ENCODE results near the gene CCKAR. TPM values are rescaled to one million over a fixed set of nuclear protein-coding genes. Genes with fewer than 3 reads are reported as not detected.

Gene CCKAR
- total and polyA plus RNA-seq, 2 donors from 2014 or later: 0.22 TPM; not detected in 1

GRCh38 chr4:26457412-26457811 is 32.9 kb downstream of the CCKAR start:
- Histone ChIP-seq H3K4me3 (ENCODE audit: low read length in 3 of 3) (no peak overlapping the region), H3K27me3 (ENCODE audit: control insufficient read depth, insufficient read depth, low read length) (no peaks in the 10 kb centered on the region), H3K4me1 (ENCODE audit: control insufficient read depth in 2 of 3, insufficient read depth in 2 of 3, low read depth in 1 of 3, low read length in 3 of 3) (no peaks in the 10 kb centered on the region), H3K9me3 (ENCODE audit: control insufficient read depth in 2 of 3, insufficient read depth in 1 of 3, low read length in 3 of 3) (peaks cover 0 to 3% (median 0%) of the 10 kb centered on the region in 3 donors), H3K9ac (ENCODE audit: low read length in 3 of 3) (no peak overlapping the region), H3K27ac (ENCODE audit: low read depth in 2 of 2, low read length in 2 of 2) (no peak overlapping the region), H3K36me3 (ENCODE audit: control insufficient read depth in 2 of 3, insufficient read depth in 3 of 3, low read length in 3 of 3) (no peaks in the 10 kb centered on the region)
- no peak for DNase-seq
- no peak for FAIRE-seq
- TF ChIP-seq, protein P1, sequence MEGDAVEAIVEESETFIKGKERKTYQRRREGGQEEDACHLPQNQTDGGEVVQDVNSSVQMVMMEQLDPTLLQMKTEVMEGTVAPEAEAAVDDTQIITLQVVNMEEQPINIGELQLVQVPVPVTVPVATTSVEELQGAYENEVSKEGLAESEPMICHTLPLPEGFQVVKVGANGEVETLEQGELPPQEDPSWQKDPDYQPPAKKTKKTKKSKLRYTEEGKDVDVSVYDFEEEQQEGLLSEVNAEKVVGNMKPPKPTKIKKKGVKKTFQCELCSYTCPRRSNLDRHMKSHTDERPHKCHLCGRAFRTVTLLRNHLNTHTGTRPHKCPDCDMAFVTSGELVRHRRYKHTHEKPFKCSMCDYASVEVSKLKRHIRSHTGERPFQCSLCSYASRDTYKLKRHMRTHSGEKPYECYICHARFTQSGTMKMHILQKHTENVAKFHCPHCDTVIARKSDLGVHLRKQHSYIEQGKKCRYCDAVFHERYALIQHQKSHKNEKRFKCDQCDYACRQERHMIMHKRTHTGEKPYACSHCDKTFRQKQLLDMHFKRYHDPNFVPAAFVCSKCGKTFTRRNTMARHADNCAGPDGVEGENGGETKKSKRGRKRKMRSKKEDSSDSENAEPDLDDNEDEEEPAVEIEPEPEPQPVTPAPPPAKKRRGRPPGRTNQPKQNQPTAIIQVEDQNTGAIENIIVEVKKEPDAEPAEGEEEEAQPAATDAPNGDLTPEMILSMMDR (IDR thresholded peaks at IDR 0.05; ENCODE audit: borderline replicate concordance, extremely low read depth, insufficient read depth): no peak
- intact Hi-C loops (cut with DNase I): no loop called here

DNA sequence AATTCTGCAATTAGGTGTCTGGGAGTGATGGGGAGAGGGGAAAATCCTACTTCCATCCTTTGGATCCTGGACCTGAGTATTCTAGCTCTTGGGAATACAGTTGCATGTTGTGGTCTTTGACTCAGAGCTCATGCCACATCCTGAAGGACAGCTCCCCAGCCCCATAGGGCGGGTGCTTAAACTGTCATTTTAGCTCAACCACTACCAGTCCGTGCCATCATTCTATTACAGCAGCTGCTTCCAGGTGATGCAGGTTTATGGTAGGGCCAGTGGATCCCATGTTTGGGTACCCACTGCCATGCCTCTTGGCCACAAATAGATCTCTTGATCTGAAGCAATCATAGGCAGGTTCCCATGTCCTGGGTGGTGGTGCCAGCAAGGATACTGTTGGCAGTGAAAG is 34.7 kb downstream of the CCKAR start:
- Histone ChIP-seq H3K27me3 (ENCODE audit: control insufficient read depth, insufficient read depth, low read length) (no peaks in the 10 kb centered on the region), H3K9me3 (ENCODE audit: control insufficient read depth in 2 of 3, insufficient read depth in 1 of 3, low read length in 3 of 3) (peaks cover 0 to 3% (median 0%) of the 10 kb centered on the region in 3 donors), H3K36me3 (ENCODE audit: control insufficient read depth in 2 of 3, insufficient read depth in 3 of 3, low read length in 3 of 3) (no peaks in the 10 kb centered on the region), H3K4me1 (ENCODE audit: control insufficient read depth in 2 of 3, insufficient read depth in 2 of 3, low read depth in 1 of 3, low read length in 3 of 3) (no peaks in the 10 kb centered on the region), H3K4me3 (ENCODE audit: low read length in 3 of 3) (no peak overlapping the region), H3K9ac (ENCODE audit: low read length in 3 of 3) (no peak overlapping the region), H3K27ac (ENCODE audit: low read depth in 2 of 2, low read length in 2 of 2) (no peak overlapping the region)
- TF ChIP-seq, protein P1 (IDR thresholded peaks at IDR 0.05; ENCODE audit: borderline replicate concordance, extremely low read depth, insufficient read depth): no peak
- no peak for FAIRE-seq
- intact Hi-C loops (cut with DNase I): no loop called here
- no peak for DNase-seq

- Histone ChIP-seq H3K9me3 (ENCODE audit: control insufficient read depth in 2 of 3, insufficient read depth in 1 of 3, low read length in 3 of 3) (peaks cover 0 to 3% (median 0%) of the 10 kb centered on the region in 3 donors), H3K36me3 (ENCODE audit: control insufficient read depth in 2 of 3, insufficient read depth in 3 of 3, low read length in 3 of 3) (no peaks in the 10 kb centered on the region), H3K27me3 (ENCODE audit: control insufficient read depth, insufficient read depth, low read length) (no peaks in the 10 kb centered on the region), H3K4me3 (ENCODE audit: low read length in 3 of 3) (no peak overlapping the region), H3K27ac (ENCODE audit: low read depth in 2 of 2, low read length in 2 of 2) (no peak overlapping the region), H3K9ac (ENCODE audit: low read length in 3 of 3) (no peak overlapping the region), H3K4me1 (ENCODE audit: control insufficient read depth in 2 of 3, insufficient read depth in 2 of 3, low read depth in 1 of 3, low read length in 3 of 3) (no peaks in the 10 kb centered on the region)
- TF ChIP-seq, protein P1 (IDR thresholded peaks at IDR 0.05; ENCODE audit: borderline replicate concordance, extremely low read depth, insufficient read depth): no peak
- intact Hi-C loops (cut with DNase I): no loop called here
- no peak for FAIRE-seq
- DNase-seq: no peak
These were observed 35.3 kb downstream of the CCKAR start for GRCh38 chr4:26454961-26455360.

All from kidney (tissue), 14 donors.